HG03025 (cell line): ENCODE data around the gene CIAO3.
"Not testable (repeated sequence)": the region's sequence is repeated elsewhere in the genome, so short reads cannot be mapped to it uniquely, and the experiment has no call there.

ENCODE experiments used
- ATAC-seq: cut with Tn5 transposase; IDR thresholded peaks from one replicate; pipeline ENCODE4 v1.9.1; 2021; ENCODE audit warnings: mild to moderate bottlenecking, moderate library complexity; ENCODE audit not compliant: unreplicated experiment, low FRiP score

Gene CIAO3

GRCh38 chr16:761625-762513 lies 21.1 kb upstream of the CIAO3 start:
- no peak for ATAC-seq

GRCh38 chr16:760545-761343 lies 19.9 kb upstream of the CIAO3 start, which contains the start of gene MSLN:
MSLN (plus strand) TSS chr16:760734; CDS start chr16:762681, 1,947 bp downstream.
- no peak for ATAC-seq

DNA sequence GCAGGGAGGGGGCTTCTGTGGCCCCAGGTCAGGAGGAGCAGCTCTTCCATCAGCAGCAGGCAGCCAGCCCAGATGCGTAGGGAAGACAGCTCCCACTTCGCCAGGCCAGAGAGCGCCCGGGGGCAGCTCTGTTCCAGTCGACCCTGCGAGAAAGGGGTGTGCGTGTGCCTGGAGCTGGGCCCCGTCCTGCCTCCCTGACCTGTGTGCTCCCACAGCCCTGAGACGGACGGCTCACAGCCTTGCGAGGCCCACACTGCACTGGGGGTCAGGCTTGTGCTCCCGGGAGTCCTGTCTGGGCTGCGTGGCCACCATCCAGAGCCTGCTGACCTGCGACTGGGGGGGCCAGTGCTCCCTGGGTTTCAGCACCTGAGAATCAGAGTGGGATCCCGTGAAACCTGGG lies 19.3 kb upstream of the CIAO3 start:
- no peak for ATAC-seq

GRCh38 chr16:759110-759910 lies 18.5 kb upstream of the CIAO3 start:
- no peak for ATAC-seq

GRCh38 chr16:756428-756827 lies 15.6 kb upstream of the CIAO3 start:
- no peak for ATAC-seq

DNA sequence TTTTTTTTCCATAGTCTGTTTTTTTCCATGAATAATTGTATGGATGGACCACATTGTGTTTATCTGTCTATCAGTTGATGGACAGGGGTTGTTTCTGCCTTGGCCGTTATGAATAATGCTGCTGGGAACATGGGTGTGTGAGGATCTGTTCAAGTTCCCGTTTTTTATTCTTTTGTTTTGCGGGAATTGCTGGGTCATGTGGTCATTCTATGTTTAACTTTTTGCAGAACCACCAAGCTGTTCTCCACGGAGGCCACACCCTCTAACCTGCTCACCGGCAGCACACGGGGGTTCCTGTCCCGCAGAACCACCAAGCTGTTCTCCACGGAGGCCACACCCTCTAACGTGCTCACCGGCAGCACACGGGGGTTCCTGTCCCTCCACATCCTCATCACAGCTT lies 13.9 kb upstream of the CIAO3 start:
- no peak for ATAC-seq

DNA sequence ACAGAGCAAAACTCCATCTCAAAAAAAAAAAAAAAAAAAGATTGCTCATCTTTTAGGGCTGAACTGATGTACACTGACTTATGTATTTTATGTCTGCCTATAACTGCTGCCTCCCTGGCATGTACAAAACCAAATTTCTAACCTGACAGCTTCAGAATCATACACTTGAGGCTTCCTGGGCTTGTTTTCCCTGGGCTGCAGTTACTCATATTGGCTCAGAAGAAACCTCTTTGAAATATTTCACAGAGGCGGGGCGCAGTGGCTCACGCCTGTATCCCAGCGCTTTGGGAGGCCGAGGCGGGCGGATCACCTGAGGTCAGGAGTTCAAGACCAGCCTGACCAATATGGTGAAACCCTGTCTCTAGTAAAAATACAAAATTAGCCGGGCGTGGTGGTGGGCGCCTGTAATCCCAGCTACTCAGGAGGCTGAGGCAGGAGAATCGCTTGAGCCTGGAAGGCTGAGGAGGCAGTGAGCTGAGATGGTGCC lies 13.4 kb upstream of the CIAO3 start:
- not testable (repeated sequence) for ATAC-seq

- ATAC-seq, result no peak
Measured at GRCh38 chr16:752007-752312, 11.2 kb upstream of the CIAO3 start.

- no peak for ATAC-seq
Measured at GRCh38 chr16:751152-752006, 10.6 kb upstream of the CIAO3 start.

GRCh38 chr16:750485-750884 lies 9.7 kb upstream of the CIAO3 start:
- no peak for ATAC-seq

- no peak for ATAC-seq
Measured at GRCh38 chr16:749010-749409, 8.2 kb upstream of the CIAO3 start.

GRCh38 chr16:747978-748746 lies 7.4 kb upstream of the CIAO3 start:
- no peak for ATAC-seq

DNA sequence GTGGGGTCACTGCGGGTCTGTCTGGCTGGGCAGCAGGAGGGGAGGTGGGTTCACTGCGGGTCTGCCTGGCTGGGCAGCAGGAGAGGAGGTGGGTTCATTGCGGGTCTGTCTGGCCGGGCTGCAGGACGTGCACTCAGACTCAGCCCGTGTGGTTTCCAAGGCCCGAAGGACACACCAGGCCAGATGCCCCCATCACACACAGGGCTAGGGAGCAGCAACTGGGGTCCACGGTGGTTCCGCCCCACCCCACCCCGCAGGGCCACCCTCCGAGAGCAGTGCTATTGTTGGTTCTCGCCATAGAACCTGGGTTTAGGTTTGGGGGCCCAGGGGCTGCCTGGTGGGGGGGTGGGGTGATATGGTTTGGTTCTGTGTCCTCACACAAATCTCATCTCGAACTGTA lies 5.8 kb upstream of the CIAO3 start:
- no peak for ATAC-seq

DNA sequence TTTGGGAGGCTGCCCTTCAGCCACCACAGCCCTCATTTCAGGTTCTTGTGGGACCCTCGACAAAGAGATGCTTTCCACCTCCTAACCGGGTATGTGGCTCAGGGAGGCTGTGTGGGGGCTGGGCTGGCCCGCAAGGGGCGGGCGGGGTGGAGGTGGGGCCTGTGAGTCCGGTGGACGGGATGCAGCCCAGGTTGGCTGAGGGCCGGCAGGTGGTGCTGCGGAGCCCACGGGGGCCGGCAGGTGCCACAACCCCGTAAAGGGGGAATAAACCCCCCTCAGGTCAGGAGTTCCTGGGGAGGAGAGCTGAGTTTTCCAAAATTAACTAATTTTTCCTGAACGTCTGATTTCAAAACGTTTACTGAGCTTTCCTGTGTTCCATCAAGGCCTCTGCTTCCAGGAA lies 4.9 kb upstream of the CIAO3 start:
- no peak for ATAC-seq

GRCh38 chr16:743794-744500 lies 3.1 kb upstream of the CIAO3 start:
- no peak for ATAC-seq

DNA sequence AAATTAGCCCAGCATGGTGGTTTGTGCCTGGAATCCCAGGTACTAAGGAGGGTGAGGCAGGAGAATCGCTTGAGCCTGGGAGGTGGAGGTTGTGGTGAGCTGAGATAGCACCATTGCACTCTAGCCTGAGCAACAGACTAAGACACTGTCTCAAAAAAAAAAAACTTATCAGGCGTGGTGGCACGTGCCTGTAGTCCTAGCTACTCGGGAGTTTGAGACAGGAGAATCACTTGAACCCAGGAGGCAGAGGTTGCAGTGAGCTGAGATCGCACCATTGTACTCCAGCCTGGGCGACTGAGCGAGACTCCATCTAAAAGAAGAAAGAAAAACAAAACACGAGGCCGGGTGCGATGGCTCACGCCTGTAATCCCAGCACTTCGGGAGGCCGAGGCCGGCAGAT lies 2.1 kb upstream of the CIAO3 start:
- ATAC-seq, result not testable (repeated sequence)

- no peak for ATAC-seq
Measured at GRCh38 chr16:741986-742629, 1.3 kb upstream of the CIAO3 start.

- no peak for ATAC-seq
Measured at GRCh38 chr16:740459-740763, 386 bp downstream of the CIAO3 start.
